GM08714 (cell line): Measurements from ENCODE around the gene PLA2R1.

Experiments
- H3K4me3 ChIP-seq: fragments of 200-500 bp; sonication (Bioruptor generic); 2 replicates; pipeline ENCODE4 v1.5.1; 2014; ENCODE audit warnings: mild to moderate bottlenecking, low read length, inconsistent platforms
- ZNF274 ChIP-seq: IDR thresholded peaks from 2 replicates; pipeline ENCODE4 v1.6.1; 2012; ENCODE audit warnings: mild to moderate bottlenecking, low read depth, low read length

Gene PLA2R1

GRCh38 chr2:159890551-159891266 lies 171.7 kb downstream of the PLA2R1 start:
- TF ChIP-seq ZNF274 = no peak

DNA sequence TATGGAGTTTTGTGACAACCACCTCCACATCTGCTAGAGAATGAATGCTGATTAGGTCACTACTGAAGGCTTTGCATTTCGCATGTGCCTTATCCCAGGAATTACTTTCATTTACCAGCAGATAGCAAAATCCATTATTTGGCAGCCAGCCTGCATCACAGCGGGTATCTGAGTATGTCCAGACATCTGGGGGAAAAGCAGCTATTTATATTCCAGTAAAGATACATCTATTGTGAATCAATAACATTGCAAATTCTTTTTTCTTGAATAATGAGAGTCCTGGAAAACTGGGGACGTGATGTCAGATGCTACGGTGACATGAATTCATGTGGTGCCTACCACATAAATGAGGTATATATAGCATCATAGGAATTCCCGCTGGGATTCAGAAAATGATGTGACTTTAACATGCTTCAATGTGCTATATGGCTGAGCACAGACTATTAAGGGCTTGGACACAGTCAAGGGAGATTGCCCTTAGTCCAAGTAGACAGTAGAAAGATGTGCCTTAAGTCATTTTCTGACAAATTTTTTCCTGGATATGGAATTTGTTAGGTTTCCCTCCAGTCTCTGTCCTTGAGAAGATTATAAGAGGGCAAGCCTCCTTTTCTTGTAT lies 180.2 kb downstream of the PLA2R1 start:
- no peak for TF ChIP-seq ZNF274
- H3K4me3 ChIP-seq = no peak overlapping the region

More at GRCh38 chr2:159890551-159891266, 171.7 kb downstream of the PLA2R1 start:
- no peak overlapping the region for H3K4me3 ChIP-seq
